Ishikawa (cell line): ENCODE results near the gene IMMP2L.

Experiments
- CEBPB ChIP-seq: IDR thresholded peaks from 2 replicates; pipeline ENCODE4 v1.6.1; 2012
- CREB1 ChIP-seq: IDR thresholded peaks from 2 replicates; pipeline ENCODE4 v1.6.1; 2012; ENCODE audit warnings: low read depth
- EGR1 ChIP-seq: IDR thresholded peaks from 2 replicates; pipeline ENCODE4 v1.6.1; 2012
- EP300 ChIP-seq: IDR thresholded peaks from 2 replicates; pipeline ENCODE4 v1.6.1; 2012; ENCODE audit warnings: borderline replicate concordance
- FOXM1 ChIP-seq: IDR thresholded peaks from 2 replicates; pipeline ENCODE4 v1.6.1; 2012; ENCODE audit warnings: low read depth, borderline replicate concordance
- RAD21 ChIP-seq: IDR thresholded peaks from 2 replicates; pipeline ENCODE4 v1.6.1; 2012; ENCODE audit warnings: low read depth
- TAF1 ChIP-seq: IDR thresholded peaks from 2 replicates; pipeline ENCODE4 v1.6.1; 2012; ENCODE audit warnings: low read depth, mild to moderate bottlenecking
- TCF12 ChIP-seq: IDR thresholded peaks from 2 replicates; pipeline ENCODE4 v1.6.1; 2012; ENCODE audit warnings: low read depth
- TEAD4 ChIP-seq: IDR thresholded peaks from 2 replicates; pipeline ENCODE4 v1.6.1; 2012
- YY1 ChIP-seq: IDR thresholded peaks from 2 replicates; pipeline ENCODE4 v1.6.1; 2012; ENCODE audit warnings: low read depth
- ZBTB7A ChIP-seq: IDR thresholded peaks from 2 replicates; pipeline ENCODE4 v1.6.1; 2012; ENCODE audit warnings: low read depth
- TF ChIP-seq, protein P1 (sequence below): IDR thresholded peaks from 2 replicates; pipeline ENCODE4 v1.6.1; 2012
- TF ChIP-seq, protein P2 (sequence below): IDR thresholded peaks from 2 replicates; pipeline ENCODE4 v1.6.1; 2012
- TF ChIP-seq, protein P3 (sequence below): IDR thresholded peaks from 2 replicates; pipeline ENCODE4 v1.6.1; 2012; ENCODE audit warnings: low read depth, mild to moderate bottlenecking

DNA sequence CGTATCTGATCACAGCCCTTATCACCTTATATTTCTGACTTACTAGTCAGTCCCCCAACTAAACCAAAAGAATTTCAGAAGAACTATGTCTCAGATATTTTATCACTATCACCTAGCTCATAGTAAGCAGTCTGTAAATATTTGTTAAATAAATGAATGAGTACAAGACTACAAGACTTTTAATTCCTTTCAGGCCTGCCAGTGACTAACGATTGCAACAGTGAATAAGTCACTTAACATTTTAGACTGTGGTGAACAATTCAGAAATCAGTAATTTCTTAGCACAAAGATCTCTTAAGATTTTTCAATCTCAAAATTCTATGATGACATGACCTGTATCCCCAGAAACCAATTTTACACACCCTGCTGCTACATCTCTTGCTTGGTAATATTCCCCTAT lies 162.2 kb downstream of the IMMP2L start:
- TF ChIP-seq EP300 (no peak), TAF1 (no peak), TEAD4 (no peak), CREB1 (no peak), CEBPB (no peak), YY1 (no peak), TCF12 (no peak), RAD21 (no peak), EGR1 (no peak), FOXM1 (no peak), ZBTB7A (no peak)
- TF ChIP-seq, protein P1, sequence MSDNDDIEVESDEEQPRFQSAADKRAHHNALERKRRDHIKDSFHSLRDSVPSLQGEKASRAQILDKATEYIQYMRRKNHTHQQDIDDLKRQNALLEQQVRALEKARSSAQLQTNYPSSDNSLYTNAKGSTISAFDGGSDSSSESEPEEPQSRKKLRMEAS = no peak
- TF ChIP-seq, protein P2, sequence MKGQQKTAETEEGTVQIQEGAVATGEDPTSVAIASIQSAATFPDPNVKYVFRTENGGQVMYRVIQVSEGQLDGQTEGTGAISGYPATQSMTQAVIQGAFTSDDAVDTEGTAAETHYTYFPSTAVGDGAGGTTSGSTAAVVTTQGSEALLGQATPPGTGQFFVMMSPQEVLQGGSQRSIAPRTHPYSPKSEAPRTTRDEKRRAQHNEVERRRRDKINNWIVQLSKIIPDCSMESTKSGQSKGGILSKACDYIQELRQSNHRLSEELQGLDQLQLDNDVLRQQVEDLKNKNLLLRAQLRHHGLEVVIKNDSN = no peak
- TF ChIP-seq, protein P3, sequence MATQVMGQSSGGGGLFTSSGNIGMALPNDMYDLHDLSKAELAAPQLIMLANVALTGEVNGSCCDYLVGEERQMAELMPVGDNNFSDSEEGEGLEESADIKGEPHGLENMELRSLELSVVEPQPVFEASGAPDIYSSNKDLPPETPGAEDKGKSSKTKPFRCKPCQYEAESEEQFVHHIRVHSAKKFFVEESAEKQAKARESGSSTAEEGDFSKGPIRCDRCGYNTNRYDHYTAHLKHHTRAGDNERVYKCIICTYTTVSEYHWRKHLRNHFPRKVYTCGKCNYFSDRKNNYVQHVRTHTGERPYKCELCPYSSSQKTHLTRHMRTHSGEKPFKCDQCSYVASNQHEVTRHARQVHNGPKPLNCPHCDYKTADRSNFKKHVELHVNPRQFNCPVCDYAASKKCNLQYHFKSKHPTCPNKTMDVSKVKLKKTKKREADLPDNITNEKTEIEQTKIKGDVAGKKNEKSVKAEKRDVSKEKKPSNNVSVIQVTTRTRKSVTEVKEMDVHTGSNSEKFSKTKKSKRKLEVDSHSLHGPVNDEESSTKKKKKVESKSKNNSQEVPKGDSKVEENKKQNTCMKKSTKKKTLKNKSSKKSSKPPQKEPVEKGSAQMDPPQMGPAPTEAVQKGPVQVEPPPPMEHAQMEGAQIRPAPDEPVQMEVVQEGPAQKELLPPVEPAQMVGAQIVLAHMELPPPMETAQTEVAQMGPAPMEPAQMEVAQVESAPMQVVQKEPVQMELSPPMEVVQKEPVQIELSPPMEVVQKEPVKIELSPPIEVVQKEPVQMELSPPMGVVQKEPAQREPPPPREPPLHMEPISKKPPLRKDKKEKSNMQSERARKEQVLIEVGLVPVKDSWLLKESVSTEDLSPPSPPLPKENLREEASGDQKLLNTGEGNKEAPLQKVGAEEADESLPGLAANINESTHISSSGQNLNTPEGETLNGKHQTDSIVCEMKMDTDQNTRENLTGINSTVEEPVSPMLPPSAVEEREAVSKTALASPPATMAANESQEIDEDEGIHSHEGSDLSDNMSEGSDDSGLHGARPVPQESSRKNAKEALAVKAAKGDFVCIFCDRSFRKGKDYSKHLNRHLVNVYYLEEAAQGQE = no peak
